Spleen (tissue), 7 donors: ENCODE data around the gene CAPN11.

Source experiments
- CTCF ChIP-seq, 11 experiments: fragments of 200-600 bp in 7 of 11; fragments of 450-650 bp in 4 of 11; sonication (generic) in 4 of 11; IDR thresholded peaks in 8 of 11; conservative IDR thresholded peaks in 3 of 11; 1 replicate in 7 of 11; 2 replicates in 4 of 11; pipeline versions ENCODE4 v1.4.0 to v1.8.0; 2016 to 2021; ENCODE audit warnings: antibody characterized with exemption in 11 of 11, inconsistent platforms in 4 of 11, mild to moderate bottlenecking in 1 of 11
- POLR2AphosphoS5 ChIP-seq, 3 donors: sonication (generic); formaldehyde crosslinking; IDR thresholded peaks; one replicate each; pipeline ENCODE4 v1.5.1; 2017; ENCODE audit warnings: antibody characterized with exemption in 3 of 3
- donor health status: DM: no; HTN: no; CAD: no; lungs with moderate emphysema.
- donor health status: DM: no; HTN: no; CAD: no.
- donor health status: DM: no; HTN: no; CAD: no.

- TF ChIP-seq CTCF (IDR thresholded peaks at IDR 0.05 in 8 of 11, conservative IDR thresholded peaks at IDR 0.05 in 3 of 11) (no peak), POLR2AphosphoS5 (IDR thresholded peaks at IDR 0.05) (no peak)
Measured at GRCh38 chr6:44147256-44147655, 11.4 kb upstream of the CAPN11 start.
